ENCODE data around the gene TXNRD2.

- no peak for TF ChIP-seq POLR2A (IDR thresholded peaks at IDR 0.05)
- TF ChIP-seq CTCF (IDR thresholded peaks at IDR 0.05): no peak
Observed at GRCh38 chr22:19853879-19854777, 87.5 kb downstream of the TXNRD2 start.
